HG02973 (cell line): ENCODE results near the gene HHIPL1.

Experiments used
- ATAC-seq: cut with Tn5 transposase; IDR thresholded peaks from one replicate; pipeline ENCODE4 v1.9.1; 2021; ENCODE audit warnings: moderate library complexity; ENCODE audit not compliant: unreplicated experiment

HHIPL1 gene

GRCh38 chr14:99686557-99687283, 41.8 kb downstream of the HHIPL1 start:
- no peak for ATAC-seq

GRCh38 chr14:99687284-99688209, 42.6 kb downstream of the HHIPL1 start:
- ATAC-seq, result no peak

- no peak for ATAC-seq
Observed at GRCh38 chr14:99688210-99688581, 43.3 kb downstream of the HHIPL1 start.

GRCh38 chr14:99688629-99689028, 43.7 kb downstream of the HHIPL1 start:
- no peak for ATAC-seq

- no peak for ATAC-seq
Observed at GRCh38 chr14:99689266-99690236, 44.6 kb downstream of the HHIPL1 start.

- no peak for ATAC-seq
Observed at GRCh38 chr14:99690636-99691035, 45.7 kb downstream of the HHIPL1 start.

GRCh38 chr14:99691111-99691885, 46.4 kb downstream of the HHIPL1 start:
- no peak for ATAC-seq

- no peak for ATAC-seq
Observed at GRCh38 chr14:99693918-99694317, 49.0 kb downstream of the HHIPL1 start.

- ATAC-seq, result no peak
Observed at GRCh38 chr14:99696929-99697328, 52.0 kb downstream of the HHIPL1 start.

- no peak for ATAC-seq
Observed at GRCh38 chr14:99698236-99698635, 53.3 kb downstream of the HHIPL1 start.

GRCh38 chr14:99698642-99699041, 53.7 kb downstream of the HHIPL1 start:
- ATAC-seq, result no peak

GRCh38 chr14:99699085-99699760, 54.3 kb downstream of the HHIPL1 start:
- ATAC-seq, result no peak

GRCh38 chr14:99699861-99700260, 54.9 kb downstream of the HHIPL1 start:
- no peak for ATAC-seq

GRCh38 chr14:99700379-99700778, 55.5 kb downstream of the HHIPL1 start:
- no peak for ATAC-seq

GRCh38 chr14:99701260-99701659, 56.3 kb downstream of the HHIPL1 start:
- no peak for ATAC-seq

- no peak for ATAC-seq
Observed at GRCh38 chr14:99702115-99702514, 57.2 kb downstream of the HHIPL1 start.

- no peak for ATAC-seq
Observed at GRCh38 chr14:99703381-99703780, 58.5 kb downstream of the HHIPL1 start.

GRCh38 chr14:99704037-99704436, 59.1 kb downstream of the HHIPL1 start:
- no peak for ATAC-seq

- ATAC-seq, result no peak
Observed at GRCh38 chr14:99706107-99706900, 61.4 kb downstream of the HHIPL1 start.
